K562 (cell line): ENCODE results near the gene SIGMAR1. TPM values are rescaled to one million over a fixed set of nuclear protein-coding genes. Genes with fewer than 3 reads are reported as not detected.

Experiments used
- ATAC-seq: fragments of 200-7000 bp; cut with Tn5 transposase; 3 replicates; pipeline ENCODE4 v1.9.1; 2020; ENCODE audit warnings: moderate library complexity
- BruUV-seq: library from RNA; stranded (reverse); fragments of 400-500 nt; replicated peaks from 2 replicates; lab custom pipeline; 2021; lab: Mats Ljungman, UMichigan
- CTCF ChIA-PET: fragments of 300-600 bp; formaldehyde crosslinking; extraction: SDS; loops from one replicate; lab custom pipeline; 2021; ENCODE audit warnings: low intra/inter-chr PET ratio; lab: Yijun Ruan, JAX
- POLR2A ChIA-PET: fragments of 300-600, 350-650 bp; sonication (Branson Sonifier 250); formaldehyde crosslinking; extraction: SDS; loops from one replicate; lab custom pipeline; 2021; ENCODE audit warnings: antibody characterized with exemption, inconsistent platforms; lab: Yijun Ruan, JAX
- DNase-seq, 4 experiments: peaks; one replicate each; pipeline versions ENCODE4 v3.0.0 to v3.0.0-alpha.2; 2011 to 2018; ENCODE audit warnings: low spot score in 3 of 4, mixed read lengths in 3 of 4; ENCODE audit errors: extremely low read depth in 1 of 4
- FAIRE-seq: peaks from 2 replicates; lab custom pipeline; 2011; peaks lifted over from hg19 to GRCh38; lab: Jason Lieb, UNC
- H2AFZ ChIP-seq: 2 replicates; pipeline ENCODE4 v1.6.0; 2011; ENCODE audit warnings: low read depth, low read length, control low read depth, inconsistent platforms
- H3K27ac ChIP-seq: fragments of 200-600 bp; 3 replicates; pipeline ENCODE4 v1.8.0; 2011; ENCODE audit warnings: low read depth, mild to moderate bottlenecking, control low read depth, inconsistent platforms, low read length, moderate library complexity, mixed read lengths; ENCODE audit errors: extremely low read depth
- H3K27me3 ChIP-seq, 2 experiments: fragments of 300-600 bp in 1 of 2; 2 replicates in 1 of 2; 3 replicates in 1 of 2; pipeline versions ENCODE4 v1.6.0 to v1.8.0; 2011; ENCODE audit warnings: inconsistent platforms in 2 of 2, low read length in 2 of 2, mild to moderate bottlenecking in 1 of 2, mixed read lengths in 1 of 2, moderate library complexity in 1 of 2; ENCODE audit not compliant: control insufficient read depth in 2 of 2, insufficient read depth in 2 of 2
- H3K36me3 ChIP-seq: fragments of 300-600 bp; 3 replicates; pipeline ENCODE4 v1.8.0; 2011; ENCODE audit warnings: mild to moderate bottlenecking, low read length, inconsistent platforms; ENCODE audit not compliant: control insufficient read depth, insufficient read depth
- H3K4me1 ChIP-seq, 2 experiments: fragments of 200-600 bp in 1 of 2; replicated peaks in 1 of 2; 2 replicates in 1 of 2; 3 replicates in 1 of 2; pipeline versions ENCODE4 v1.5.1 to v1.8.0; 2011; ENCODE audit warnings: inconsistent platforms in 2 of 2, low read length in 2 of 2, mild to moderate bottlenecking in 1 of 2, mixed read lengths in 1 of 2, moderate library complexity in 1 of 2; ENCODE audit not compliant: control insufficient read depth in 2 of 2, insufficient read depth in 2 of 2
- H3K4me2 ChIP-seq: 2 replicates; pipeline ENCODE4 v1.6.1; 2011; ENCODE audit warnings: low read length, control low read depth, inconsistent platforms, mixed read lengths; ENCODE audit not compliant: insufficient read depth
- H3K4me3 ChIP-seq: fragments of 200-600 bp; sonication (generic), shearing (Covaris generic); 2 replicates; pipeline ENCODE4 v1.5.1; 2016; ENCODE audit warnings: control low read depth, inconsistent platforms
- H3K79me2 ChIP-seq: fragments of 200-600 bp; 3 replicates; pipeline ENCODE4 v1.8.0; 2011; ENCODE audit warnings: low read length, inconsistent platforms; ENCODE audit not compliant: control insufficient read depth, insufficient read depth
- H3K9ac ChIP-seq, 2 experiments: 2 replicates each; pipeline versions ENCODE4 v1.6.0 to v1.6.1; 2011; ENCODE audit warnings: low read depth in 2 of 2, low read length in 2 of 2, control low read depth in 1 of 2, inconsistent platforms in 1 of 2, mild to moderate bottlenecking in 1 of 2, mixed read lengths in 1 of 2; ENCODE audit not compliant: insufficient read depth in 1 of 2
- H3K9me1 ChIP-seq: one replicate; pipeline ENCODE4 v1.6.0; 2011; ENCODE audit warnings: inconsistent platforms, mild to moderate bottlenecking, low read length, moderate library complexity; ENCODE audit not compliant: control insufficient read depth, insufficient read depth
- H3K9me3 ChIP-seq: replicated peaks from 2 replicates; pipeline ENCODE4 v1.5.1; 2011; ENCODE audit warnings: low read depth, low read length, inconsistent platforms; ENCODE audit not compliant: control insufficient read depth, insufficient read depth
- H4K20me1 ChIP-seq: replicated peaks from 2 replicates; pipeline ENCODE4 v1.6.1; 2011; ENCODE audit warnings: low read length, inconsistent platforms, mixed read lengths; ENCODE audit not compliant: control insufficient read depth, insufficient read depth
- CHD2 ChIP-seq: IDR thresholded peaks from 2 replicates; pipeline ENCODE4 v1.6.1; 2011; ENCODE audit warnings: low read depth, low read length
- JUN ChIP-seq, 2 experiments: sonication (generic) in 1 of 2; formaldehyde crosslinking in 1 of 2; IDR thresholded peaks; 2 replicates each; pipeline versions ENCODE4 v1.6.1 to v1.8.0; 2012 to 2022; ENCODE audit warnings: borderline replicate concordance in 2 of 2, mild to moderate bottlenecking in 2 of 2, improper control_type of control experiment in 1 of 2, low read depth in 1 of 2, low read length in 1 of 2, missing genetic modification reagents in 1 of 2
- RERE ChIP-seq: sonication (generic); formaldehyde crosslinking; IDR thresholded peaks from 2 replicates; pipeline ENCODE4 v1.8.0; 2023; ENCODE audit warnings: missing genetic modification reagents, mild to moderate bottlenecking, borderline replicate concordance
- STAT5A ChIP-seq: IDR thresholded peaks from 2 replicates; pipeline ENCODE4 v1.6.1; 2012; ENCODE audit warnings: low read length, inconsistent platforms, borderline replicate concordance
- STAT5B ChIP-seq: fragments of 250-450 bp; sonication (Bioruptor Pico); IDR thresholded peaks from 2 replicates; pipeline ENCODE4 v1.8.0; 2021; ENCODE audit warnings: mild to moderate bottlenecking, inconsistent platforms
- ZBTB33 ChIP-seq: sonication (generic); formaldehyde crosslinking; IDR thresholded peaks from 2 replicates; pipeline ENCODE4 v1.8.1; 2023; ENCODE audit warnings: mild to moderate bottlenecking, missing genetic modification reagents
- ZFX ChIP-seq: sonication (generic); formaldehyde crosslinking; IDR thresholded peaks from 2 replicates; pipeline ENCODE4 v1.8.0; 2022; ENCODE audit warnings: mild to moderate bottlenecking, missing genetic modification reagents, moderate library complexity
- ZNF124 ChIP-seq: sonication (generic); formaldehyde crosslinking; IDR thresholded peaks from 2 replicates; pipeline ENCODE4 v1.8.1; 2022; ENCODE audit warnings: missing genetic modification reagents
- ZNF165 ChIP-seq: fragments of 250-450 bp; sonication (Bioruptor Pico); IDR thresholded peaks from 2 replicates; pipeline ENCODE4 v1.4.0; 2020; ENCODE audit warnings: borderline replicate concordance
- ZNF263 ChIP-seq: sonication (generic); formaldehyde crosslinking; IDR thresholded peaks from 2 replicates; pipeline ENCODE4 v1.8.0; 2022; ENCODE audit warnings: mild to moderate bottlenecking, missing genetic modification reagents, borderline replicate concordance
- ZNF3 ChIP-seq: fragments of 250-450 bp; sonication (Bioruptor Pico); IDR thresholded peaks from 2 replicates; pipeline ENCODE4 v1.5.0; 2021; ENCODE audit warnings: mild to moderate bottlenecking, moderate library complexity
- WGBS: fragments of 100-300 bp; shearing (Covaris generic); methylation state at CpG from one replicate; pipeline ENCODE4 v1.1.6; 2016; ENCODE audit warnings: low coverage, mixed read lengths; ENCODE audit not compliant: insufficient coverage; ENCODE audit errors: missing lambda C conversion rate; 5-methylcytosine and 5-hydroxymethylcytosine counted together
- in situ Hi-C: fragments of 300-500 bp; cut with MboI; formaldehyde crosslinking; loops from 4 replicates; pipeline ENCODE4 v1.15.0; 2018; ENCODE audit warnings: inconsistent platforms, mixed read lengths
- intact Hi-C: fragments of 100-400 bp; cut with micrococcal nuclease; formaldehyde crosslinking; loops from 2 replicates; pipeline ENCODE4 v1.14.2; 2022
- polyA plus RNA-seq, 8 experiments: library from polyadenylated mRNA; depleted of rRNA in 4 of 8; stranded (reverse) in 5 of 8; unstranded in 3 of 8; fragments of >200 nt; fragmentation: Nextera tagmentation in 2 of 8; fragmentation: Illumina TruSeq in 1 of 8; extraction: Ambion mirVana in 2 of 8; extraction: Trizol in 1 of 8; gene quantifications; 2 replicates each; pipeline versions ENCODE4 v1.2.1 to v1.2.3, GENCODE V29; 2011 to 2014; ENCODE audit warnings: inconsistent platforms in 1 of 8, missing spikeins in 1 of 8
- total RNA-seq, 7 experiments: library from RNA; depleted of rRNA in 6 of 7; stranded (reverse); fragments of >200 nt in 6 of 7; fragmentation: Illumina TruSeq in 2 of 7; extraction: Trizol in 2 of 7; gene quantifications; 2 replicates each; pipeline versions ENCODE4 v1.2.1 to v1.2.3, GENCODE V29; 2011 to 2021; ENCODE audit warnings: low replicate concordance in 1 of 7
- TF ChIP-seq, protein P1 (sequence below): sonication (generic); IDR thresholded peaks from 2 replicates; pipeline ENCODE4 v1.6.1; 2016

The SIGMAR1 gene
- total and polyA plus RNA-seq, 9 of the 15 experiments (the other 6 are each of a cell fraction or from before 2014, with no cell fraction given) = 6.9 to 80.0 (median 35.2) TPM

DNA sequence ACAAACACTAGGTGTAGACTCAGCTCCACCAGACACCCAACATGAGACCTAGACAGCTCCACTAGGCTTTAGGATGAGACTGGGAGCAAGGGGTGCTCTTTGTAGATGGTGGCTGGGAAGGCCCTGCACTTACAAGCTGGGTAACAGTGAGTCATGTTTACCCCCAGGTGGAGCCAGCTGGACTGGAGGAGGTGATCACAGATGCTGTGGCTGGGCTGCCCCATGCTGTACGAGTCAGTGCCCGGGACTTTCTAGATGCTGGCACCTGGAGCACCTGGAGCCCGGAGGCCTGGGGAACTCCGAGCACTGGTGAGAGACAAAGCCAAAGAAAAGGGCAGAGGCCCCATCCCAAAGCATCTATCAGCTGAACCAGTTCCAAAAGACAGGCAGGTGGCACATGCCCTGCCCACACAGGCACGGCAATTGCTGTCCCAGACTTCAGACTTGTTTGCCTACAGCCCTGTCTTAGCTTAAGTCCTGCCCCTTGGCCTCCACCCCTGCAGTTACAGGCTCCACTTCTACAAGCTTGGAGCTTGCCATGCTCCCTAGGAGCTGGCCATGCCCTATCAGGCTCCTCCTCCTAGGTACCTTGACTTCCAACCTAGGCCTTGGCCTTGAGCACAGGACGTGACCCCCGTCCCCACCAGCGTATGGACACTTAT is 22.1 kb upstream of the SIGMAR1 start (continued):
- TF ChIP-seq ZNF3 (CRISPR knock-in tag) = no peak

DNA sequence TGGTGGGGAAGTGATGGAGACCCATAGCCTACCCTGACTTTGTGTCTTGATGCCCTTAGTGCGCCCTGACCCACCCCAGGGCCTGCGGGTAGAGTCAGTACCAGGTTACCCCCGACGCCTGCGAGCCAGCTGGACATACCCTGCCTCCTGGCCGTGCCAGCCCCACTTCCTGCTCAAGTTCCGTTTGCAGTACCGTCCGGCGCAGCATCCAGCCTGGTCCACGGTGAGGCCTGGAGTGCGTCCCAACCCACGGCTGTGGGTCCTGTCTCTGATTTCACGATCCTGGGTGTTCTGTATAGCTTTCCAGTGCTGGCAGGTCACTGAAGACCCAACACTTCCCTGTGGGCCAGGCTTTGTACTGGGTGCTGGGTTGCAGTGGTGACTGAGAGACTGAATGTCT is 20.9 kb upstream of the SIGMAR1 start:
- no peaks in the 10 kb centered on the region for H3K36me3 ChIP-seq
- in situ Hi-C loops = no loop called here
- no TSS peak for BruUV-seq
- 79% methylated on average over 13 of the region's 14 CpGs for WGBS
- H3K9ac ChIP-seq = no peak overlapping the region
- H3K27ac ChIP-seq = no peak overlapping the region
- H3K9me3 ChIP-seq = no peaks in the 10 kb centered on the region
- no peaks in the 10 kb centered on the region for H4K20me1 ChIP-seq
- FAIRE-seq (no peak), ATAC-seq (no peak), DNase-seq (no peak)
- H3K4me2 ChIP-seq = no peak overlapping the region
- H3K9me1 ChIP-seq = peaks cover 2% of the 10 kb centered on the region
- no peaks in the 10 kb centered on the region for H3K79me2 ChIP-seq
- ChIA-PET POLR2A (no interaction called here), CTCF (no interaction called here)
- H2AFZ ChIP-seq = no peak overlapping the region
- no peak overlapping the region for H3K4me3 ChIP-seq
- H3K27me3 ChIP-seq = no peaks in the 10 kb centered on the region
- intact Hi-C loops = no loop called here
- peaks cover 9 to 20% of the 10 kb centered on the region in 2 experiments for H3K4me1 ChIP-seq
- TF ChIP-seq, protein P1, sequence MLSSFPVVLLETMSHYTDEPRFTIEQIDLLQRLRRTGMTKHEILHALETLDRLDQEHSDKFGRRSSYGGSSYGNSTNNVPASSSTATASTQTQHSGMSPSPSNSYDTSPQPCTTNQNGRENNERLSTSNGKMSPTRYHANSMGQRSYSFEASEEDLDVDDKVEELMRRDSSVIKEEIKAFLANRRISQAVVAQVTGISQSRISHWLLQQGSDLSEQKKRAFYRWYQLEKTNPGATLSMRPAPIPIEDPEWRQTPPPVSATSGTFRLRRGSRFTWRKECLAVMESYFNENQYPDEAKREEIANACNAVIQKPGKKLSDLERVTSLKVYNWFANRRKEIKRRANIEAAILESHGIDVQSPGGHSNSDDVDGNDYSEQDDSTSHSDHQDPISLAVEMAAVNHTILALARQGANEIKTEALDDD = no peak
- no peak for TF ChIP-seq STAT5A
- TF ChIP-seq ZNF165 (CRISPR knock-in tag) = no peak
- no peak for TF ChIP-seq ZNF263 (CRISPR knock-in tag)
- no peak for TF ChIP-seq CHD2
- TF ChIP-seq ZFX (CRISPR knock-in tag) = no peak
- TF ChIP-seq ZBTB33 = no peak
- no peak for TF ChIP-seq RERE (CRISPR knock-in tag)
- no peak for TF ChIP-seq STAT5B (CRISPR knock-in tag)
- TF ChIP-seq JUN (IDR thresholded peaks at IDR 0.05; ENCODE audit: borderline replicate concordance, low read depth, low read length) = no peak
- no peak for TF ChIP-seq JUN (CRISPR knock-in tag; IDR thresholded peaks at IDR 0.05; ENCODE audit: borderline replicate concordance)
- TF ChIP-seq ZNF124 (CRISPR knock-in tag) = no peak
